NB4 (cell line): ENCODE measurements around the gene NDUFAF2.

ENCODE experiments used
- TF ChIP-seq, protein P1 (sequence below): IDR thresholded peaks from 2 replicates; pipeline ENCODE4 v1.6.1; 2011; ENCODE audit warnings: low read depth, low read length
- TF ChIP-seq, protein P2 (sequence below): IDR thresholded peaks from one replicate; pipeline ENCODE4 v1.5.1; 2012; ENCODE audit warnings: low read depth, low read length

- TF ChIP-seq, protein P1, sequence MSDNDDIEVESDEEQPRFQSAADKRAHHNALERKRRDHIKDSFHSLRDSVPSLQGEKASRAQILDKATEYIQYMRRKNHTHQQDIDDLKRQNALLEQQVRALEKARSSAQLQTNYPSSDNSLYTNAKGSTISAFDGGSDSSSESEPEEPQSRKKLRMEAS, result no peak
- TF ChIP-seq, protein P2, sequence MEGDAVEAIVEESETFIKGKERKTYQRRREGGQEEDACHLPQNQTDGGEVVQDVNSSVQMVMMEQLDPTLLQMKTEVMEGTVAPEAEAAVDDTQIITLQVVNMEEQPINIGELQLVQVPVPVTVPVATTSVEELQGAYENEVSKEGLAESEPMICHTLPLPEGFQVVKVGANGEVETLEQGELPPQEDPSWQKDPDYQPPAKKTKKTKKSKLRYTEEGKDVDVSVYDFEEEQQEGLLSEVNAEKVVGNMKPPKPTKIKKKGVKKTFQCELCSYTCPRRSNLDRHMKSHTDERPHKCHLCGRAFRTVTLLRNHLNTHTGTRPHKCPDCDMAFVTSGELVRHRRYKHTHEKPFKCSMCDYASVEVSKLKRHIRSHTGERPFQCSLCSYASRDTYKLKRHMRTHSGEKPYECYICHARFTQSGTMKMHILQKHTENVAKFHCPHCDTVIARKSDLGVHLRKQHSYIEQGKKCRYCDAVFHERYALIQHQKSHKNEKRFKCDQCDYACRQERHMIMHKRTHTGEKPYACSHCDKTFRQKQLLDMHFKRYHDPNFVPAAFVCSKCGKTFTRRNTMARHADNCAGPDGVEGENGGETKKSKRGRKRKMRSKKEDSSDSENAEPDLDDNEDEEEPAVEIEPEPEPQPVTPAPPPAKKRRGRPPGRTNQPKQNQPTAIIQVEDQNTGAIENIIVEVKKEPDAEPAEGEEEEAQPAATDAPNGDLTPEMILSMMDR, result no peak
These were observed 10.2 kb downstream of the NDUFAF2 start for GRCh38 chr5:60955239-60955638.
